PC-9 (cell line): Measurements from ENCODE around the gene ZSCAN30.

Experiments
- EZH2 ChIP-seq: fragments of 200-600 bp; sonication (generic); IDR thresholded peaks from 2 replicates; pipeline ENCODE4 v1.8.0; 2017; ENCODE audit warnings: antibody characterized with exemption, low read depth
- TF ChIP-seq, protein P1 (sequence below): fragments of 200-600 bp; sonication (generic); conservative IDR thresholded peaks from 2 replicates; pipeline ENCODE4 v1.6.1; 2017; ENCODE audit warnings: mixed run types, antibody characterized with exemption, mild to moderate bottlenecking, moderate library complexity

DNA sequence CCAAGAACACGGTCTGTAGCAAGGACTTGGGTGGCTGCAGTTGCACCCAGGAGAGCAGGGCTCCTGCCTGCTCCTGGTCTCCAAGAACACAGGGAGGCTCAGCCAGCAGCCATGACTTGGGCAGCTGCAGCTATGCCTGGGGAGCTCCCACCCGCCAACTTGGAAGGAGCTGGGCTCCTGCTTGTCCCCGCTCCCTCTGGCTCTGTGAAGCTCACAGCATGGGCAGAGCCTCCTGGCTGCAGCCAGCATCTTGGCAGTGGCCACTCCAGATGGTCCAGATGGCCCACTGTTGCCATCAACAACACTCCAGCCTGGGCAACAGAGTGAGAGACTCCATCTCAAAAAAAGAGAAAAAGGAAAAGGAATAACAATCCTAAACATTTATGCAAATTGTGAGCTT lies 5.2 kb downstream of the ZSCAN30 start:
- TF ChIP-seq, protein P1, sequence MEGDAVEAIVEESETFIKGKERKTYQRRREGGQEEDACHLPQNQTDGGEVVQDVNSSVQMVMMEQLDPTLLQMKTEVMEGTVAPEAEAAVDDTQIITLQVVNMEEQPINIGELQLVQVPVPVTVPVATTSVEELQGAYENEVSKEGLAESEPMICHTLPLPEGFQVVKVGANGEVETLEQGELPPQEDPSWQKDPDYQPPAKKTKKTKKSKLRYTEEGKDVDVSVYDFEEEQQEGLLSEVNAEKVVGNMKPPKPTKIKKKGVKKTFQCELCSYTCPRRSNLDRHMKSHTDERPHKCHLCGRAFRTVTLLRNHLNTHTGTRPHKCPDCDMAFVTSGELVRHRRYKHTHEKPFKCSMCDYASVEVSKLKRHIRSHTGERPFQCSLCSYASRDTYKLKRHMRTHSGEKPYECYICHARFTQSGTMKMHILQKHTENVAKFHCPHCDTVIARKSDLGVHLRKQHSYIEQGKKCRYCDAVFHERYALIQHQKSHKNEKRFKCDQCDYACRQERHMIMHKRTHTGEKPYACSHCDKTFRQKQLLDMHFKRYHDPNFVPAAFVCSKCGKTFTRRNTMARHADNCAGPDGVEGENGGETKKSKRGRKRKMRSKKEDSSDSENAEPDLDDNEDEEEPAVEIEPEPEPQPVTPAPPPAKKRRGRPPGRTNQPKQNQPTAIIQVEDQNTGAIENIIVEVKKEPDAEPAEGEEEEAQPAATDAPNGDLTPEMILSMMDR = no peak
- TF ChIP-seq EZH2 = no peak
